Bronchus fibroblast of lung (primary cell): ENCODE results near the gene RINL. TPM values are rescaled to one million over a fixed set of nuclear protein-coding genes. Genes with fewer than 3 reads are reported as not detected.

Source experiments
- total RNA-seq: library from RNA; depleted of rRNA; stranded (reverse); fragments of >200 nt; gene quantifications from 2 replicates; pipeline ENCODE4 v1.2.3, GENCODE V29; 2015

Gene RINL, protein sequence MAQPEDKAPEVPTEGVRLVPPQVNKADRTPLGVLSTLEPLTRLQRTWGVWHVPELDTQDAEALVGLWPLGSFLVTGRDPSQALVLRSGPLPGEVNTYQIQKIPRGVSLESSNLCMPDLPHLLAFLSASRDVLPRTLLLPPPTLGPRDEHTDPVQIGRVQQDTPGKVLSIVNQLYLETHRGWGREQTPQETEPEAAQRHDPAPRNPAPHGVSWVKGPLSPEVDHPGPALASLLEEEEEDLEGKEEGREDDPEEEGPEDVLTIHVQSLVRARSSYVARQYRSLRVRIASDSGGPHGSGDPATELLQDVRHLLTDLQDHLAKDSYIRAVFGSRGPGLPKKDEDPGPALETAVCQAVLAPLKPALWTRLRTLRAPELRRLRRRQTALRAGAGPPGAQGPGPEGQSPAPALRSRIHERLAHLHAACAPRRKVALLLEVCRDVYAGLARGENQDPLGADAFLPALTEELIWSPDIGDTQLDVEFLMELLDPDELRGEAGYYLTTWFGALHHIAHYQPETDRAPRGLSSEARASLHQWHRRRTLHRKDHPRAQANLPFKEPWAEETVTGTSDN
- 2.2 and 3.9 TPM in 2 replicates for total RNA-seq

DNA sequence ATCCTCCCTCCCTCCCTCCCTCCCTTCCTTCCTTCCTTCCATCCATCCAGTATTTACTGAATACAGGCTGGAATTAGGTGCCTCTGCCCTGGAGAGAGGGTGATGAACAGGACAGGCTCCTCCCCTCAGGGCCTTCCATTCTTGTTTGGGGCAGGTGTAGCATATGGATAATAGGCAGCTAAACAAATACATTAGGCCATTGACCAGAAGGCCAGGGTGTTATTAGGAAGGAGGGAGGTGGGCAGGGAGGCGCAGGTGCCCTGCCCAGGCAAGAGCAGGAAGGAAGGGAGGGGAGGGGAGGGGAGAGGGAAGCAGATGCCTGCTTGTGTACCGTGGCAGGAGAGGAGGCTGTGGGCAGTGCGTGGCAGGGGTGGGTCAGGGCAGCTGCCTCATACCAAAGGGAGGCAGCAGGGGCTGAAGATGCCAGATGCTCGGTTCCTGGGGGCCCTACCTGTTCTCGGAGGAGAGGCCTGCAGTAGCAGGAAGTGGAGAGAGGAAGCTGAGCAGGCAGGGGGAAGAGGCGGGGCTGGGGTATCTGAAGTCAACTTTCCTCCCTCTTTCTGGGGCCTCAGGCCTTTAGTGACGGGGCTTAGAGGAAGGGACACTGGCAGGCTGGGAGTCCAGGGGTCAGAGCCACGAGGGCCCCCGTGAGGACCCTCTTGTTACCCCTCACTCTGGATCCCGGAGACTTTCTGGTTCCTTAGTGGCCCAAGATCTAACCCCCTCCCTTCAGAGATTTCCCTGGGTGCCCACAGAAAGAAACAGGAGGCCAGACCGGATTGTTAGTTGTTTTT, at the start of gene RINL:
RINL (minus strand) TSS at position 495 of the 794 bp plus-strand sequence. CDS start 1,533 bp downstream, outside the sequence.

DNA sequence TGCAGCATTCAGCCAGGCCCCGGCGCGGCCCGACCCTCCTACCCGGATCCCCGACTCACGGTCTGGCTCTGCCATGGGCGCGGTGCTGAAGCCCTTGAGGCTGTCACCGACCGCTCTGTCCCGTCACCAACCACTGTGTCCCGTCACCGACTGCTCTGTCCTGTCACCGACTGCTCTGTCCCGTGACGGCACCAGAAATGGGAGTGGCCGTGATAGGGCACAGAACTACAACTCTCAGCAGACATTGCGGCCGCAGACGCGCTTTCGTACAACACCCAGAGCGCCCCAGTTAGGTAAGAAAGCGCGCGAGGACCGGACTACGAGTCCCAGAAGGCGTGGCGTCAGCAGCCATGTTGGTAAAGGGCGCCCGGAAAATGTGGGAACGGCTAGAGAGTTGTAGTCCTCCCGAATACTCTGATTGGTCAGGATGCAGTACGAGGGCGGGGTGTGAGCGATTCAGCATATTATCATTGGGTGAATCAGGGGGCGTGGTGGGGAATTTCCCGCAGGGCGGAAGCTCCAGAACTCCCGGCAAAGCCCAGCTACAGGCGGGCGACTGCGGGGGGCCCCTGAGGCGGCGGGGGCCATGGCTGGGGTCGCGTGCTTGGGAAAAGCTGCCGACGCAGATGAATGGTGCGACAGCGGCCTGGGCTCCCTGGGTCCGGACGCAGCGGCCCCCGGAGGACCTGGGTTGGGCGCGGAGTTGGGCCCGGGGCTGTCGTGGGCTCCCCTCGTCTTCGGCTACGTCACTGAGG, 21.5 kb upstream of the RINL start, which contains the start of the genes NFKBIB and SIRT2:
NFKBIB (plus strand) TSS at position 523 of the 755 bp plus-strand sequence; CDS start at position 587, 64 bp downstream.
SIRT2 (minus strand) TSS at position 172 of the 755 bp plus-strand sequence; CDS start at position 75, 97 bp downstream.

DNA sequence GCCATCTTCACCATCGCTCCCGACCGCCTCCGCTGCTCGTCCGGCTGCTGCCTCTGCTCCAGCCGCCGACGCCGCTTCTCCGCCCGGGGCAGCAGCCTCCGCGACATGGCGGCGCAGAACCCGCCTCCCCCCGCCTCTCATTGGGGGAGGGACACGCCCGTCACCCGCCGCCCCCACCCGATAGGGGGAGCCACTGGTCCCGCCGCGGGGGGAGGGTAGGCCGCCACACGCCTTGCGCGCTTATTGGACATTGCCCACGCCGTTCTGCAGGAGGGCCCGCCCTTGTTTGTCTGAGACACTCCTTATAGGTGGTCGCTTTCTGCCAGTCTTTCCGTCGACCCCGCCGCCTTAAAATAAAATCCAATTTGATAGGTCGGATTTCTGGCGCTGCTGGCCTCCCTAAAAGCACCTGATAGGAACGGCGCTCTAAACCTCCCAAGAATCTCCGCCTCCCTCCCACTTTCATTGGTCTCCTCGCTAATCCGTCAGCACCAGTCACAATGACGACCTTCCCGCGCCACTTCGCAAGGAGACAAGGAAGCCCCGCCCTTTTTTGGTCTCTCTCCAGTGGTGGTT, 28.1 kb downstream of the RINL start, which contains the start of gene HNRNPL:
HNRNPL (minus strand) TSS at position 127 of the 576 bp plus-strand sequence; CDS start at position 107, 20 bp downstream.

Other genes starting within 250 kb of the RINL start
- gene ACTN4, start 230.6 kb downstream of the RINL start, total RNA-seq, result 333 and 342 TPM in 2 replicates
- 0.50 and 1.5 TPM in 2 replicates for gene CAPN12, start 133.8 kb downstream of the RINL start, total RNA-seq
- gene LGALS7, start 104.8 kb downstream of the RINL start, total RNA-seq, result 2.1 TPM in 1 of 2 replicates, not detected in the other
- not detected in 2 replicates for gene LGALS7B, start 89.1 kb downstream of the RINL start, total RNA-seq
- 0.15 TPM in 1 of 2 replicates, not detected in the other for gene LGALS4, start 65.3 kb downstream of the RINL start, total RNA-seq
- 40.0 and 45.9 TPM in 2 replicates for gene ECH1, start 46.5 kb downstream of the RINL start, total RNA-seq
- gene HNRNPL, start 28.3 kb downstream of the RINL start, total RNA-seq, result 266 and 278 TPM in 2 replicates
- gene SIRT2, start 21.3 kb upstream of the RINL start, total RNA-seq, result 37.7 and 45.0 TPM in 2 replicates
- gene NFKBIB, start 21.7 kb upstream of the RINL start, total RNA-seq, result 17.4 and 18.5 TPM in 2 replicates
- not detected in 2 replicates for gene CCER2, start 33.9 kb upstream of the RINL start, total RNA-seq
- gene SARS2, start 52.5 kb upstream of the RINL start, total RNA-seq, result 24.2 and 32.8 TPM in 2 replicates
- 64.8 and 67.6 TPM in 2 replicates for gene MRPS12, start 52.7 kb upstream of the RINL start, total RNA-seq
- 20.3 and 27.5 TPM in 2 replicates for gene FBXO17, start 97.5 kb upstream of the RINL start, total RNA-seq
- gene FBXO27, start 154.3 kb upstream of the RINL start, total RNA-seq, result 2.7 and 3.6 TPM in 2 replicates
- 0.34 and 0.45 TPM in 2 replicates for gene ACP7, start 206.1 kb upstream of the RINL start, total RNA-seq
- gene PAK4, start 247.5 kb upstream of the RINL start, total RNA-seq, result 19.2 and 21.4 TPM in 2 replicates